ENCODE data around the gene MTURN.
"Not testable (repeated sequence)": the region's sequence is repeated elsewhere in the genome, so short reads cannot be mapped to it uniquely, and the experiment has no call there.

Gene MTURN

DNA sequence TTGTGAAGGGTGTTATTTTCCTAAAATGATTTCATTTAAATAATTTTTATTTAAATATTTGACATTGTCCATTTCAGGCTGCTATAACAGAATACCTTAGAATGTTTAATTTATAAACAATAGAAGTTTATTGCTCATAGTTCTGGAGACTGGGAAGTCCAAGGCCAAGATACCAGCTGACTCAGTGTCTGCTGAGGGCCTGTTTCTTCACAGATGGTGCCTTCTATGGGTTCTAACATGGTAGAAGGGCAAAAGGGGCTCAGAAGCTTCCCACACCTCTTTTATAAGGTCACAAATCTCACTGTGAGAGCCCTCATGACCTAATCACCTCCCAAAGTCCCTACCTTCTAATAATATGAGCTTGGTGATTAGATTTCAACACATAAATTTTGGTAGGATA lies 50.7 kb downstream of the MTURN start:
- Histone ChIP-seq H2AFZ (no peak overlapping the region), H3K4me2 (ENCODE audit: low read length) (no peak overlapping the region), H3K36me3 (ENCODE audit: control insufficient read depth, insufficient read depth, low read length) (no peaks in the 10 kb centered on the region), H3K27ac (no peak overlapping the region), H3K4me1 (no peaks in the 10 kb centered on the region), H3K9me3 (ENCODE audit: control insufficient read depth, low read length) (no peaks in the 10 kb centered on the region), H3K9ac (no peak overlapping the region), H3K27me3 (ENCODE audit: control insufficient read depth, insufficient read depth, low read length) (no peaks in the 10 kb centered on the region), H3K79me2 (no peaks in the 10 kb centered on the region), H3K4me3 (ENCODE audit: low read depth, low read length) (no peak overlapping the region)
- TF ChIP-seq CTCF (IDR thresholded peaks at IDR 0.05) = no peak

DNA sequence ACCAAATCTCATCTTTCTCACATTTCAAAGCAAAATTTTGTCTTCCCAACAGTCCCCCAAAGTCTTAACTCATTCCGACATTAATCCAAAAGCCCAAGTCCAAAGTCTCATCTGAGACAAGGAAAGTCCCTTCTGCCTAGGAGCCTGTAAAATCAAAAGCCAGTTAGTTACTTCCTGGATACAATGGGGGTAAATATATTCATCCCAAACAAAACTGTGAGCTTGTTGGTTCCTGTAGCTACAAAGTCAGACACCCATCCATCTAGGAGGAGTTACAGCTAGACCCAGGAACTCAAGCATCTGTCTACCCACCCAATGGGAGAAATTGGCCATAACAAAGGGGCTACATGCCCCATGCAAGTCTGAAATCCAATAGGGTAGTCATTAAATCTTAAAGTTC lies 51.9 kb downstream of the MTURN start:
- Histone ChIP-seq H3K9me3 (ENCODE audit: control insufficient read depth, low read length) (no peaks in the 10 kb centered on the region), H3K4me3 (ENCODE audit: low read depth, low read length) (no peak overlapping the region), H3K4me2 (ENCODE audit: low read length) (no peak overlapping the region), H3K79me2 (no peaks in the 10 kb centered on the region), H3K9ac (no peak overlapping the region), H2AFZ (no peak overlapping the region), H3K4me1 (no peaks in the 10 kb centered on the region), H3K27me3 (ENCODE audit: control insufficient read depth, insufficient read depth, low read length) (no peaks in the 10 kb centered on the region), H3K27ac (no peak overlapping the region), H3K36me3 (ENCODE audit: control insufficient read depth, insufficient read depth, low read length) (no peaks in the 10 kb centered on the region)
- no peak for TF ChIP-seq CTCF (IDR thresholded peaks at IDR 0.05)

GRCh38 chr7:30187513-30187912 lies 52.7 kb downstream of the MTURN start:
- H3K4me1 ChIP-seq = no peaks in the 10 kb centered on the region
- no peak overlapping the region for H3K4me3 ChIP-seq (ENCODE audit: low read depth, low read length)
- H3K79me2 ChIP-seq = no peaks in the 10 kb centered on the region
- no peaks in the 10 kb centered on the region for H3K9me3 ChIP-seq (ENCODE audit: control insufficient read depth, low read length)
- no peak overlapping the region for H2AFZ ChIP-seq
- no peak overlapping the region for H3K27ac ChIP-seq
- H3K9ac ChIP-seq = no peak overlapping the region
- H3K4me2 ChIP-seq (ENCODE audit: low read length) = no peak overlapping the region
- H3K36me3 ChIP-seq (ENCODE audit: control insufficient read depth, insufficient read depth, low read length) = no peaks in the 10 kb centered on the region
- H3K27me3 ChIP-seq (ENCODE audit: control insufficient read depth, insufficient read depth, low read length) = no peaks in the 10 kb centered on the region
- no peak for TF ChIP-seq CTCF (IDR thresholded peaks at IDR 0.05)

GRCh38 chr7:30188381-30188780 lies 53.6 kb downstream of the MTURN start:
- not testable (repeated sequence) for H3K27me3 ChIP-seq (ENCODE audit: control insufficient read depth, insufficient read depth, low read length); H3K36me3 ChIP-seq (ENCODE audit: control insufficient read depth, insufficient read depth, low read length); H3K4me3 ChIP-seq (ENCODE audit: low read depth, low read length); H2AFZ ChIP-seq; H3K9ac ChIP-seq; H3K9me3 ChIP-seq (ENCODE audit: control insufficient read depth, low read length); H3K79me2 ChIP-seq; H3K4me1 ChIP-seq; H3K27ac ChIP-seq; H3K4me2 ChIP-seq (ENCODE audit: low read length)

GRCh38 chr7:30188811-30189210 lies 54.0 kb downstream of the MTURN start:
- no peak overlapping the region for H3K4me2 ChIP-seq (ENCODE audit: low read length)
- no peak overlapping the region for H3K4me3 ChIP-seq (ENCODE audit: low read depth, low read length)
- H3K27me3 ChIP-seq (ENCODE audit: control insufficient read depth, insufficient read depth, low read length) = no peaks in the 10 kb centered on the region
- no peak overlapping the region for H3K27ac ChIP-seq
- TF ChIP-seq CTCF (IDR thresholded peaks at IDR 0.05) = no peak
- no peaks in the 10 kb centered on the region for H3K36me3 ChIP-seq (ENCODE audit: control insufficient read depth, insufficient read depth, low read length)
- H3K79me2 ChIP-seq = no peaks in the 10 kb centered on the region
- no peaks in the 10 kb centered on the region for H3K9me3 ChIP-seq (ENCODE audit: control insufficient read depth, low read length)
- H2AFZ ChIP-seq = no peak overlapping the region
- no peaks in the 10 kb centered on the region for H3K4me1 ChIP-seq
- no peak overlapping the region for H3K9ac ChIP-seq
